HG02885 (cell line): ENCODE measurements around the gene INSIG2.

Source experiments
- ATAC-seq: cut with Tn5 transposase; IDR thresholded peaks from one replicate; pipeline ENCODE4 v1.9.1; 2021; ENCODE audit warnings: mild to moderate bottlenecking; ENCODE audit not compliant: unreplicated experiment, poor library complexity

The INSIG2 gene

GRCh38 chr2:118123561-118124232 is 35.4 kb downstream of the INSIG2 start:
- no peak for ATAC-seq

GRCh38 chr2:118124288-118124891 is 36.1 kb downstream of the INSIG2 start:
- no peak for ATAC-seq

GRCh38 chr2:118127250-118127649 is 39.0 kb downstream of the INSIG2 start:
- no peak for ATAC-seq

DNA sequence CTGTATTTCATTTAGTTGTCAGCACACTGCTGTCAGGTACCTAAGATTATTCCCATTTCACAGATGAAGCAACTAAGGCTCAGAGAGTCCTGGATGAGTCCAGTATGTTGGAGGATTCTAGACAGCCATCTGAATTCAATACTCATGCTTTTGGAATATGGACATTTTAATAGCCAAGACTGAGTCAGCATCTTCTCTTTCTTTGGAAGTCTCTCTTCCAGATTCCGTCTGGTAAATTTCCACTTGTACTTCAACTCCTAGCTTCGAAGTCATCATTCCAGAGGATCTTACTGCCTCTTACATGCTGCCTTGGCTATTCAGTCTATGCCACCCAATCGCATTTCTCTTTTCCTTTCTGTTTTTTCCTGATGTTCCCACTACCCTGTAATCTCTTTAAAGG is 40.6 kb downstream of the INSIG2 start:
- no peak for ATAC-seq

- ATAC-seq = no peak
Measured at GRCh38 chr2:118130385-118130784, 42.1 kb downstream of the INSIG2 start.

- ATAC-seq = no peak
Measured at GRCh38 chr2:118131771-118132170, 43.5 kb downstream of the INSIG2 start.

GRCh38 chr2:118133916-118134315 is 45.6 kb downstream of the INSIG2 start:
- no peak for ATAC-seq

DNA sequence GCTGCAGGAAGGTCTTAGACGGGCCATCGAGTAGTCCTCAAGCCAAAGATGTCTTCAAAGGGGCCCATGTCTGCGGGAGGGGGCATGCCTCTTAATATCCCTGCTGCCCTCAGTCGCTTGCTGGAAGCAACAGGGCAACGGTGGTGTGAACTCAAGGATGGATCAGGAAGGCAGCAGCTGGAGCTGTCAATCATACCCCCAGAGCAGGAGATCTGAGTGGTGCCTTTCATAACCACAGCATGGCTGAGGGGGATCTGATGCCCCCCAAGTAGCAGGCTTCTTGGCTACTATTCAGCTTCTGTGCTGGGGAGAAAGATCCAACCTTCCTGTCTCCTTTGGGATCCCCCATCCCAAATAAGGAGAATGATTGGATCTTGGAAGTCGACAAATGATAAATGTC is 46.4 kb downstream of the INSIG2 start:
- ATAC-seq = no peak

DNA sequence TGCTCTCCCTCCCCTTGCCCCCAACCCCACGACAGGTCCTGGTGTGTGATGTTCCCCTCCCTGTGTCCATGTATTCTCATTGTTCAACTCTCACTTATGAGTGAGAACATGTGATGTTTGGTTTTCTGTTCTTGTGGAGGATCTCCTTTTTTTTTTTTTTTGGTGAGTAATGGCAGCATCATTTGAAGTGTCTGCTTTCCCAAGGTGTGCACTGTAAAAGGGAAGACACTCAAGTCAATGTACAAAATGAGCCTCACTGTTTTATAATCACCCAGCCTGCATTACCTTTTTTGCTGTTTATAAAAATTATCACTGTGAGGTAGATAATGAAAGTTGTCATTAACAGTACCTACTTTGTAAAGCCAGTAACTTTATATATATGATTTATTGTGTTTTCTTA is 56.9 kb downstream of the INSIG2 start:
- ATAC-seq = no peak

DNA sequence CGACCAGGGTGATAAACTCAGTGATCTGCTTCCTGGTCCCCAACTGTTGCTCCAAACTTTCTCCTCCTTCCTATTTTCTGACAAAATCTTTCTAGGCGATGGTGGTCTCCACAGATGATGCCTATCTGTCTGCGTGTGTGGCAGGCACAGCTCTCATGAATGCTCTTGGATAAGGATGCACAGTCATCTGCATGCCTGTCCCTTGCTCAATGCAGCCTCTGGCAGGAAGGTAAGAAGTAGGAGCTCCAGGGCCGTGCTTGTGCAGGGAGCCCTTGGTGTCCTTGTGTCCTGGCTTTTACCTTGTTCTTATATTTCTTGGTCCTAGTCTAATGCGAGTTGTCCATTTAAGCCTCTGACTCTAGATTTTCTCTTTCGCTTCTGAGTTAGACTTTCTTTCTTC is 57.5 kb downstream of the INSIG2 start:
- ATAC-seq = no peak

DNA sequence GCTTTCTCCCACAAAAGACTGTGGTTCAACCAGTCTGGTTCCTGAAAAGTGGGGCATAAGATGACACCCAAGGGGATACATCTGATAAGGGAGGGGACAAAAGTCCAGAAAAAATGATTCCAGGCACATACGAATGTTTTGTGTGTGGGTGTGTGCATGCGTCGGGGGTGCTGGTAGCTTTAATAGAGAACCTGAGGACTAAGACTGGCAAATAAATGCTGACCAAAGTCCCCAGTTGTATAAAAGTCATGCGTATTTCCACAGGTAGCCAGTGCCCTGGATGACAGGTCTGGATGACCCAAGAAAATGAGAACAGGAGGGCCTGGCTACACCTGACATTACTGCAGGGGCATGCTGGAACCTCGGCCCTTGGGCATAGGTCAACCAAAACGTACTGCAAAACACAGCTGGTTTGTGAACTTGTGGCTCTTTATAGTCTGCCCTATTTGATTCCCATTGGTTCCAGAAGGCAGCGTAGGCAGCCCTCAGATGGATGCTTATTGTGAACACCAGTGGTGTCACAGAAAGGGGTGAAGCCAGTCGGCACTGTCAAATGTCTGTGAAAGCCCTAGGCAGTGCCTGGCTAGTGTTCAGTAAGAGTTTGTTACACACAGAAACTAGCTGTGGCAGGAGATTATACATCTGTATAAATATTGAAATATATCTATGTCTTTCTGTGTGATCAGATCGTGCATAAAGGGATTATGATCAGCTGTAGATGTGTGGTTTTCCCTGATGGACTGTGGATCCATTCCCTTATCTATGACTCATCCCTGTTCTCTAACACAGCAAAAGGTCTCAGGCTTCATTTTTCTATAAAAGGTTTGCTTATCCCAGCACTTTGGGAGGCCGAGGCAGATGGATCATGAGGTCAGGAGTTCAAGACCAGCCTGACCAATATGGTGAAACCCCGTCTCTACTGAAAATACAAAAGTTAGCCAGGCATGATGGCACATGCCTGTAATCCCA is 58.3 kb downstream of the INSIG2 start:
- ATAC-seq = no peak

DNA sequence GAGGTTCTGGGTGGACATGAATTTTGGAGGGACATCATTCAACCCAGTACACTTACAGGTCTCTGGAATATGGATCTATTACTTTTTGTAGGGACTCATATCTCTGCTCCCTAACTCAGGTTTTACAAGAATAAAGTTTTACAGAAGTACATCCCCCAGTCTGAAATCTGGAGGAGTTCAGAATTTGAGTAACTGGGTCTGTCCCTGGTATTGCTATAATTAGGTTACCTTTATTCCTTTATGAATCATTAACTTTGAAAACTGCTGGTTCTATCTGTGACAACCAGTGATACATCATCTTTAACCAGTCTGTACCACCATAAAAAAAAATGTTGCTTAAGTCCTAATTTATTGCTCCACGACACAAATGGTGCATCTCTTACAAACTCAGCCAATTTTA is 59.9 kb downstream of the INSIG2 start:
- peak; percentile 63 for ATAC-seq

DNA sequence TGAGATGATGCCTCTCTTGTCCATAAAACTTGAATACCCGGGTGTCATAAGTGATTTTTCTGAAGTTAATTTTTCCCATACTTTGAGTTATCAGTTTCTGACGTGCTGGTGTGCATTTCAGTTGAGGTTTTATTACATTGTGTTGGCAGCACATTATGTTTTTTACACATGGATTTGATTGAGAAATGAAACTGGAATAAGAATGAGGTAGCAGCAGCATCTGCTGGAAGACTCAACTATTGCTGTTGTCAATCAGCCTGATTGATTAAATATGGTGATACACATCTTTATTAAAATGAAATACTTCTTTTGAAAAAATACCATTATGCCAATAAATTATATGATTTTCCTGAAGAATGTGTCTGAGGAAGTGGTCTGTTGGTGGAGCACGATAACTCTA is 60.5 kb downstream of the INSIG2 start:
- no peak for ATAC-seq

- no peak for ATAC-seq
Measured at GRCh38 chr2:118150294-118150693, 62.0 kb downstream of the INSIG2 start.

GRCh38 chr2:118151831-118152230 is 63.6 kb downstream of the INSIG2 start:
- peak; percentile 22 for ATAC-seq

DNA sequence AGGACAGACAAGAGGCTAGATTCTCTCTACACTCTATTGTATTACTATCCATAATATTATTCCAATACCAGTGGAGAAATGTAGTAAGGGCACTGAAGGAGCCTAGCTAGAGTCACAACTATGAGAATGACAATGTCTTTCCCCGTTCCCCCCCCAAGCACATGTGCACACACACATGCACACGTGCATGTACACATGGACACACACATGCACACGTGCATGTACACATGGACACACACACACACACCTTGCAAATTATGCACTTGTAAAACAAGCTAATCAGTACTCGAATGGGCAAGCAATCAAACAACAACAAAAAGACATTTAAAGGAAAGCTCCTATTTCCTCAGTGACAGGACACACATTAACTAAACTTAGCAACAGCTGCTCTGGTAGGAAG is 65.2 kb downstream of the INSIG2 start:
- no peak for ATAC-seq

- no peak for ATAC-seq
Measured at GRCh38 chr2:118154176-118154575, 65.9 kb downstream of the INSIG2 start.
